HEK293T (cell line): ENCODE results near the gene COL20A1.
A peak's percentile ranks its signal among the peaks of the same experiment; 100 is the strongest.

Experiments used
- CTCF ChIA-PET: fragments of 350-600 bp; formaldehyde crosslinking; extraction: SDS; loops from one replicate; lab custom pipeline; 2021; ENCODE audit warnings: antibody characterized with exemption, inconsistent platforms; lab: Yijun Ruan, JAX
- POLR2A ChIA-PET: fragments of 350-600 bp; formaldehyde crosslinking; extraction: SDS; loops from one replicate; lab custom pipeline; 2020; ENCODE audit warnings: antibody characterized with exemption, inconsistent platforms; lab: Yijun Ruan, JAX
- DNase-seq: peaks from one replicate; pipeline ENCODE4 v3.0.0; 2012; ENCODE audit warnings: mixed read lengths; ENCODE audit errors: extremely low spot score
- ARNT ChIP-seq: fragments of 450-650 bp; IDR thresholded peaks from 2 replicates; pipeline ENCODE4 v1.6.1; 2017; ENCODE audit warnings: mild to moderate bottlenecking
- BHLHE40 ChIP-seq: fragments of 450-650 bp; IDR thresholded peaks from 2 replicates; pipeline ENCODE4 v1.6.1; 2016; ENCODE audit warnings: mild to moderate bottlenecking, moderate library complexity, borderline replicate concordance
- CTBP1 ChIP-seq: fragments of 450-650 bp; IDR thresholded peaks from 2 replicates; pipeline ENCODE4 v1.6.1; 2016; ENCODE audit warnings: borderline replicate concordance
- ELF4 ChIP-seq: fragments of 450-650 bp; IDR thresholded peaks from 2 replicates; pipeline ENCODE4 v1.6.1; 2017; ENCODE audit warnings: antibody characterized with exemption
- FOXA1 ChIP-seq: fragments of 450-650 bp; IDR thresholded peaks from 2 replicates; pipeline ENCODE4 v1.6.1; 2016; ENCODE audit warnings: mild to moderate bottlenecking
- FOXK2 ChIP-seq: fragments of 450-650 bp; IDR thresholded peaks from 2 replicates; pipeline ENCODE4 v1.6.1; 2016; ENCODE audit warnings: mild to moderate bottlenecking
- FOXM1 ChIP-seq: fragments of 450-650 bp; IDR thresholded peaks from 2 replicates; pipeline ENCODE4 v1.6.1; 2017; ENCODE audit warnings: mild to moderate bottlenecking, borderline replicate concordance
- HDGF ChIP-seq: fragments of 450-650 bp; IDR thresholded peaks from 2 replicates; pipeline ENCODE4 v1.6.1; 2017; ENCODE audit warnings: antibody characterized with exemption, borderline replicate concordance
- L3MBTL2 ChIP-seq: fragments of 450-650 bp; conservative IDR thresholded peaks from 2 replicates; pipeline ENCODE4 v1.6.1; 2016; ENCODE audit warnings: mild to moderate bottlenecking
- LEF1 ChIP-seq: fragments of 450-650 bp; IDR thresholded peaks from 2 replicates; pipeline ENCODE4 v1.6.1; 2017; ENCODE audit warnings: mild to moderate bottlenecking, borderline replicate concordance
- NFRKB ChIP-seq: fragments of 450-650 bp; IDR thresholded peaks from 2 replicates; pipeline ENCODE4 v1.6.1; 2016; ENCODE audit warnings: mild to moderate bottlenecking, moderate library complexity
- SP1 ChIP-seq: fragments of 450-650 bp; IDR thresholded peaks from 2 replicates; pipeline ENCODE4 v1.6.1; 2017
- SUZ12 ChIP-seq: fragments of 450-650 bp; IDR thresholded peaks from 2 replicates; pipeline ENCODE4 v1.6.1; 2016; ENCODE audit warnings: mild to moderate bottlenecking
- TARDBP ChIP-seq: fragments of 450-650 bp; IDR thresholded peaks from 2 replicates; pipeline ENCODE4 v1.6.1; 2016
- ZNF384 ChIP-seq: fragments of 450-650 bp; IDR thresholded peaks from 2 replicates; pipeline ENCODE4 v1.6.1; 2016
- TF ChIP-seq, protein P1 (sequence below): fragments of 450-650 bp; IDR thresholded peaks from 2 replicates; pipeline ENCODE4 v1.6.1; 2016

COL20A1 gene

DNA sequence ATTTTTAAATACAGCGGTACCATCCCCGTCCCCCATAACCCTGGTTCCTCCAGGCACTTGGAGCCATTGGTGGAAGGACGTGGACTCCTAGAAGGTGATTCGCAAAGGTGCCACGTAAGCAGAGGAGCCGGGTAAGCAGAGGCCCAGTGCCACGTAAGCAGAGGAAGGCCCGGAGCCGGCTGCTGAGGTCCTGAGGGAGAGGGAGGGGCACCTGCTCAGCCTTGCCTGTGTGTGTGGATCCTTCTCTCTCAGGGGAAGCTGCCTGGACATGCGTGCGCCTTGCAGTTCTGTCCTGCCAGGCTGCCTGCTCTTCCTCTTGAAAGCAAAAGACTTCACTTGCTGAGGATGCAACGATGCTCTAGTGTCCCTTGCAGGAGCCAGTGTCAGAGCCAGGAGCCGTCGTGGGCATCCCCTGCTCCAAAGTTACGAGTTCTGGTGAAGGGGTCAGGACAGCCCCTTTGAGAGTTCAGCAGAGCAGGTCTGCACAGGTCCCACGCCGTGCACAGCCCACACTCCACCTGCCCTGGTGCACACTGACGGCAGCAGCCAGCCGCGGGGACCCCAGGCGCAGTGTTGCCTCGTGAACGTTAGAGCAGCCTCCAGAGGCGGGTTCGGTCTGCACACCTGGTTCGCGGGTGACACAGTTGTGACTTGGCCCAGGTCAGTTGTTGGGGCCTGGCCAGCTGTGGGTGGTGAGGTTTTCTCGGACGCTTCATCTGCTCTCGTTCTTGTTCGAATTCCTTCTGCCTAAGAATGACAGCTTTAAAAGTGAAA is 36.9 kb upstream of the COL20A1 start:
- no peak for DNase-seq
- POLR2A ChIA-PET: no interaction called here
- CTCF ChIA-PET: interaction anchor here (1.3 kb wide), 1 partner anchor 32 kb away, joined by 4 read pairs; no protein-coding TSS in a partner anchor
- TF ChIP-seq CTBP1: no peak

GRCh38 chr20:63256954-63257353 is 36.0 kb upstream of the COL20A1 start:
- ChIA-PET POLR2A (no interaction called here), CTCF (no interaction called here)
- no peak for DNase-seq
- TF ChIP-seq ZNF384 (no peak), FOXA1 (no peak)
- TF ChIP-seq, protein P1, sequence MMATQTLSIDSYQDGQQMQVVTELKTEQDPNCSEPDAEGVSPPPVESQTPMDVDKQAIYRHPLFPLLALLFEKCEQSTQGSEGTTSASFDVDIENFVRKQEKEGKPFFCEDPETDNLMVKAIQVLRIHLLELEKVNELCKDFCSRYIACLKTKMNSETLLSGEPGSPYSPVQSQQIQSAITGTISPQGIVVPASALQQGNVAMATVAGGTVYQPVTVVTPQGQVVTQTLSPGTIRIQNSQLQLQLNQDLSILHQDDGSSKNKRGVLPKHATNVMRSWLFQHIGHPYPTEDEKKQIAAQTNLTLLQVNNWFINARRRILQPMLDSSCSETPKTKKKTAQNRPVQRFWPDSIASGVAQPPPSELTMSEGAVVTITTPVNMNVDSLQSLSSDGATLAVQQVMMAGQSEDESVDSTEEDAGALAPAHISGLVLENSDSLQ: 0 out of 2 replicates have a peak, but pooled peaks have one; percentile 34

- ChIA-PET CTCF (no interaction called here), POLR2A (no interaction called here)
- TF ChIP-seq ZNF384 (no peak), LEF1 (no peak), HDGF (no peak)
- TF ChIP-seq, protein P1: no peak
- DNase-seq: no peak
Measured at GRCh38 chr20:63257629-63258028, 35.4 kb upstream of the COL20A1 start.

DNA sequence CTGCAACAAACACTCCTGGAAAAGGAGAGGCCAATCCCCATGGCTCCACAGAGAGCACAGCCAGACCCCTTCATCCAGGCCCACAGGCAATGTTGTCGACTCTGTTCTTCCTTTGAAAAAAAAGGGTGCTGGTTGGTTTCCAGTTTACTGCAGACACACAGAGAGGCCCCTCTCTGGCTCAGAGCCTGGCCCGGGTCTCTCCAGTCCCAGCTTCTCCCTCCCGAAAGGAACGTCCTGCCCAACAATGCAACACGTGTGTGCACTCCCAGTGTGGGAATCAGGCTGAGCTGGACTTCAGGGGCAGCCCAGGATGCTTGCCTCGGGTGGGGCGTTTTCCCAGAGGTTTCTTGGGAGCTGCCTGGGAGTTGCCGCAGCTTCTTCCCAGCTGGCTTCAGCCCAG is 34.2 kb upstream of the COL20A1 start:
- ChIA-PET CTCF (interaction anchor here (1.0 kb wide), 1 partner anchor 24 kb away, joined by 3 read pairs; no protein-coding TSS in a partner anchor), POLR2A (no interaction called here)
- TF ChIP-seq, protein P1: no peak
- no peak for TF ChIP-seq SUZ12
- TF ChIP-seq LEF1: no peak
- TF ChIP-seq CTBP1: no peak
- no peak for TF ChIP-seq BHLHE40
- TF ChIP-seq FOXK2: no peak
- no peak for TF ChIP-seq ZNF384
- no peak for TF ChIP-seq NFRKB
- no peak for DNase-seq

- DNase-seq: no peak
- CTCF ChIA-PET: interaction anchor here (1.0 kb wide), 1 partner anchor 25 kb away, joined by 3 read pairs; no protein-coding TSS in a partner anchor
- TF ChIP-seq BHLHE40 (no peak), HDGF (no peak), SUZ12 (no peak), FOXM1 (no peak), ZNF384 (no peak), SP1 (no peak), TARDBP (no peak)
- TF ChIP-seq, protein P1: no peak
- POLR2A ChIA-PET: no interaction called here
Measured at GRCh38 chr20:63259734-63260460, 33.1 kb upstream of the COL20A1 start.

DNA sequence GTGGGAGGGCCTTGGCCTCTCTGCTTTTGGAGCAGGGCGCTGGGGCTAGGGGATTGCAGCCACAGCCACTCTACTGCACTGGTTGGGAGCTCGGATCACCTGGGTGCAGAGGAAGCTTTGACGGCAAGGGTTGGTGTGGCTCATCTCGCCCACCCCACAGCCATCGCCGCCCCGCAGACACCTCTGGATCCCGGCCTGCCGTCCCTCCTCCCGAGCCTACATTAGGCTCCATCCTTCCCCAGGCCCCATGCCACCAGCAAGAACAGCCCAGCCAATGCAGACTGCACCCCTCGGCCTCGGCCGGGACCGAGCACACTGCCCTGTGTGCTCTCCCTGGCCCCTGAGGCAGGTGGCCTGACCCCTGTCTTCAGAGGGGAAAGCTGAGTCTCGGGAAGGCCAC is 32.5 kb upstream of the COL20A1 start:
- ChIA-PET CTCF (no interaction called here), POLR2A (interaction anchor here (0.7 kb wide), 1 partner anchor 12 kb away, joined by 3 read pairs; the partner anchor contains the start of gene ARFGAP1)
- TF ChIP-seq HDGF (no peak), FOXA1 (no peak), LEF1 (no peak), L3MBTL2 (no peak), FOXM1 (no peak), CTBP1 (no peak), ARNT (no peak), ZNF384 (no peak), FOXK2 (no peak), SUZ12 (no peak), TARDBP (no peak), ELF4 (no peak)
- TF ChIP-seq, protein P1: no peak
- DNase-seq: no peak
